Right lobe of liver (tissue), 4 donors: Measurements from ENCODE around the gene ARMC9.

Source experiments
- POLR2A ChIP-seq: fragments of 450-650 bp; IDR thresholded peaks from one replicate; pipeline ENCODE4 v1.6.1; 2017; ENCODE audit warnings: antibody characterized with exemption, mild to moderate bottlenecking
- TF ChIP-seq, protein P1 (sequence below), 4 donors: fragments of 200-600 bp in 3 of 4; fragments of 450-650 bp in 1 of 4; IDR thresholded peaks; one replicate each; pipeline versions ENCODE4 v1.5.1 to v1.8.0; 2016 to 2022; ENCODE audit warnings: antibody characterized with exemption in 4 of 4, mild to moderate bottlenecking in 2 of 4
- donor health status: DM: no; HTN: no; CAD: no.
- donor health status: DM: no; HTN: no; CAD: no.
- donor health status: DM: no; HTN: yes; CAD: no.

DNA sequence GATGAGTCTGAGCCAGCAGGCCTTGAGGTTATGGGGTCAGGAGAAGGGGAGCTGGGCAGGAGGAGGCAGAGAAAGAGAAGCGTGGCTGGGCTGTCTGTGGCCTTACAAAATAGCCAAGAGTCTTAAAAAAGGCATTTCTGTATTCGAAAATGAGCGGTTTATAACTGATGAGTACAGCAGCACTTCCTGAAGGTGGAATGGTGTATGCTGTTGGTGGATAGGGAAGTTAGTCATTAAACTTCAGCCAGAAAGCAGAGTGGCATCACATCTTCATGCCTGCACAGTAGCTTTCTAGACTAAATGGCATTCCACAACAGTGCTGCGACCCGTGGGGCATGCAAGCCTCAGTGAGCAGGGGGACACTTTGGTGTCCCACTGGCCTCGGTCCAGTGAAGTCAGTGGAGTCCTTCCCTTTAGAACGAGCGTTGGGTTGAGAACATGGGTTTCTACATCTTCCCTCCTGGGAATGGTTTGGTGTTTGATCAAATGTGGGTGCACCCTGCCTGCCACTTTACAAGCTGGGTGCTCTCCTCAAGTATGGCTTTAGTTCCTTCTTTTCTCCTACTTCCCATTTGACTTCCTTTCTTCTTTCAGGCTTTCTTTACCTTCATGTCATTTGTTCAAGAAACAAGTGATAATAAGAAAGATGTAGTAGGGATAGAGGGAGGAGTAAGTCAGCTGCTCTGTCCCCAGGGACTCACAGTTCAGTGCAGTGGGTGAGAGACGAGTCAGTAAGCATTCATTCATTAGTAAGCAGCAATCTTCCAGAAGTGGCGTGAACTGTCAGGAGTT lies 96.3 kb downstream of the ARMC9 start:
- TF ChIP-seq POLR2A: no peak
- TF ChIP-seq, protein P1, sequence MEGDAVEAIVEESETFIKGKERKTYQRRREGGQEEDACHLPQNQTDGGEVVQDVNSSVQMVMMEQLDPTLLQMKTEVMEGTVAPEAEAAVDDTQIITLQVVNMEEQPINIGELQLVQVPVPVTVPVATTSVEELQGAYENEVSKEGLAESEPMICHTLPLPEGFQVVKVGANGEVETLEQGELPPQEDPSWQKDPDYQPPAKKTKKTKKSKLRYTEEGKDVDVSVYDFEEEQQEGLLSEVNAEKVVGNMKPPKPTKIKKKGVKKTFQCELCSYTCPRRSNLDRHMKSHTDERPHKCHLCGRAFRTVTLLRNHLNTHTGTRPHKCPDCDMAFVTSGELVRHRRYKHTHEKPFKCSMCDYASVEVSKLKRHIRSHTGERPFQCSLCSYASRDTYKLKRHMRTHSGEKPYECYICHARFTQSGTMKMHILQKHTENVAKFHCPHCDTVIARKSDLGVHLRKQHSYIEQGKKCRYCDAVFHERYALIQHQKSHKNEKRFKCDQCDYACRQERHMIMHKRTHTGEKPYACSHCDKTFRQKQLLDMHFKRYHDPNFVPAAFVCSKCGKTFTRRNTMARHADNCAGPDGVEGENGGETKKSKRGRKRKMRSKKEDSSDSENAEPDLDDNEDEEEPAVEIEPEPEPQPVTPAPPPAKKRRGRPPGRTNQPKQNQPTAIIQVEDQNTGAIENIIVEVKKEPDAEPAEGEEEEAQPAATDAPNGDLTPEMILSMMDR (IDR thresholded peaks at IDR 0.05): no peak
